Stimulated activated CD8-positive, alpha-beta memory T cell treated with anti-CD3 and anti-CD28 coated beads, Interleukin-4, amount 100 ng/mL, for 48 hours (primary cell): ENCODE results near the gene POLR2E.

Experiments used
- DNase-seq: peaks from one replicate; pipeline ENCODE4 v3.0.0-alpha.2; 2020

Gene POLR2E

DNA sequence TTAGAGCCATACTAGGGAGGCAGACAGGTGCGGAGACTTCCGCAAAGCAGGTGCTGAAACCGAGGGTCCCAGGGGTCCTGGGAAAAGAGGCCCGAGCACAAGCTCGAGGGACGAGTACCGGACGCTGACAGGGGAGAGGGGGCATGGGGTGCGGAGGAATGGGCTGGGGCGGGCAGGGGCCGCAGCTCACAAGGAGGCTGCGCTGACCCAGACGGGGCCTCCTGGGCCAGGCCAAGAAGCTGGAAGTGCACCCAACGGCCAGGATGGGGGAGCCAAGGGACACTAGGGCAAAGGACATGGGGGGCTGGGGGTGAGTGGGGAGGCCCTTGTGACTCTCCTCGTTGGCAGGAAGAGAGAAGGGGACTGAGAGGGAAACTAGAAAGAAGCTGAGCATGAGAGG is 1.8 kb downstream of the POLR2E start:
- DNase-seq: no peak

DNA sequence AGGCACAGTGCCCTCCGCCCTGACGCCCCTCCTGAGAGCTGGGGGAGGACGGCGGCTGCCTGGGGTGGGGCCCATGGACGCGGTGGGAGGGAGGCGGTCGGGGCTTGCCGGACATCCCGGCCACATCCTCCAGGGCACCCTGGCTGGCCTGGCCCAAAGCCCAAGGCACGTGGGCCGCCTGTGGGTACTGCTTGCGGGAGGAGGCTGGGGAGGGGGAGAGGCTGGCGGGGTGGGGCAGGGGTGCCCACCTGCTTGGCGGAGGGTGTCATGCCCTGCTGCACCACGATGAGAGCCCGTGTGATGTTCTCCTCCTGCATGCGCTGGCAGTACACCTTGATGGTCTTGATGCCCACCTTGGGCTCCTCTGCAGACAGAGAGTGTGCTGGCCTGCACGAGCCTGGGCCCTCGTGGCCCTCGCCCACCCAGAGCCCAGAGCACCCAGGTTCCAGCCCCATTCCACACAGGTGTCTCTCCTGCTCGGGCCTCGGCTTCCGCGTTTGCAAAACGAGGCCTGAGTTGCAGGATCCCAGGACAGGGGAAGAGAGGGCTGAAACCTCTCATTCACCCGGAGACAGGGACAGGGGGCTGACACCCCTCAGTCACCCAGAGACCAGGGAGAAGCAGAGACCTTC is 3.5 kb downstream of the POLR2E start:
- no peak for DNase-seq

DNA sequence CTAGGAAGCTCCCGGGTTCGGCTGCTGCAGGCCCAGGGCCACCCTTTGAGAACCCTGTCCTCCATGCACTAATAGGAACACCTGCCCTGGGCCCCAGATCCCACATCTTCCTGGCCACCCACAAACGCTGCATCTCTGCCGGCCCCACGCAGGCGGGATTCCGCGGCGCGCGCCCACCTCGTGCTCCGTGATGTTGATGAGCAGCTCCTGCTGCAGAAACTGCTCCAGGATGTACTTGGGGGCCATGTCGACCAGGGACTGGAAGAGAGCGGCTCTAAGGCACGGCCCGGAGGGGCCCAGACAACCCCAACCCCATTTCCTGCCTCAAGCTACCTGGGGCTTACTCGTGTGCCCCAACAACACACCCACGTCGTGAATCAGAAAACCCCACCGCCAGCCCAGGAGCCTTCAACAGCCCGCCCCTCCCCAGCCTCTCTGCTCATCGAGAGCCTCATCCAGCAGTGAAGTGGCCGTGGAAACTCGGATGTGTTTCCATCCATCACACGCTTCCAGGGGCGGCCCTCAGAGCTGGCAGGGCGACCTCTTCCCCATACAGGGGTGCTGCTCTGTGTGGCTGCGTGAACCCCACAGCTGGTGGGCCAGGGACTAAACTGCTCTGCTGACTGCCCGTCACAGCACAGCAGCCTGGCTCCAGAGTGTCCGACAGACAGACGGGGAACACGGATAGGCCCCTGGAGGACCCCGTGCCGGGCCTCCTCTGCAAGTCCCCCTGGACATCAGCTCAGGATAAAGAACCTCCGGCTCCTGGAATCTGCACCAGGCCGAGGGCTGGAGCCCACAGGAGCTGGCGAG is 4.2 kb downstream of the POLR2E start:
- DNase-seq: peak; percentile 77

DNA sequence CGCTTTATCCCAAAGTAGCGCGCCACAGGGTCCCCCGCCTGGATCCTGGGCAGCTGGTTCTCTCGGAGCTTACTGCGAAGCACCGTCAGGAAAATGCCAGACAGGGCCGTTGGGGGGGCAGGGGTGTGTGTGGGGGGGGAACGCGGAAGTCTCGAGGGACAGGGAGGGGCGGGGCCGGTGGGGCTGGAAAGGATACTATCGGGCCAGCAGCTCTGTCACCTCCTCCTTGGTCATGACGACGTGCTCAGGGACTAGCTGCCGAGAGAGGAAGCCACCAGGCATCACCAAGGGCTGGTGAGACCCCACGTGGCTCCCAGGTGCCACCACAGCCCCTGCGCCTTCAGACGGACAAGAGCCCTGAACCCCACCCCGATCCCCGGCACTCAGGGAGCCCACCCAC is 5.3 kb downstream of the POLR2E start:
- peak; percentile 66 for DNase-seq

DNA sequence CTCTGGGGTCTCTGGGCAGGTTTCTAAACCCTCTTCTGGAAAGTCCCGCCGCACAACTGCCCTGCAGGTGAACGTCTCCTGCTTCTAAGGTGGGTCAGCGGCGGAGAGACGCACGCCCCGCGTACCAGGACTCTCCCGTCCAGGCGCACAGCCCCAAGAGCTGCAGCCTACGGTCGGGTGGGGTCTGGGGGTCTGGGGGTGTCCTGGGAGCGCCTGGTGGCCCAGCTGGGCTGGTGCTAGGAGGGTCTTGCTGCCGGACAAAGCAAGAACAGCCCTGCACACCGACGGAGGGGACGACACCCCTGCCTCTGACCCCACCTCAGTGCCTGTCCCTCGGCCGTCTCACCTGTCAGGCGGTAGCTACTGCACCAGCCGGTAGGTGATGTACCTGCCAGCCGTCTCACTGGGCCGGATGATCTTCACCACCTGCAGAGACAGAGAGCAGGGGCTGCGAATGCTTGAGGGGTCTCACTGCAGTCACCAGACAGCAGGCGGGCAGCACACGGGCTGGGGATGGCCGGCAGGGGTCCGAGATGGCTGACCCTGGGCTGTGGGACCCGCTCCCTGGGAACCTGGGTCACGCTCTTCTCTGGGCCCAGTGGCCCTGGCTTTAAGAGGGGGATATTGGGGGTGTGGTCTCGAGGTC is 5.9 kb downstream of the POLR2E start:
- DNase-seq: no peak

DNA sequence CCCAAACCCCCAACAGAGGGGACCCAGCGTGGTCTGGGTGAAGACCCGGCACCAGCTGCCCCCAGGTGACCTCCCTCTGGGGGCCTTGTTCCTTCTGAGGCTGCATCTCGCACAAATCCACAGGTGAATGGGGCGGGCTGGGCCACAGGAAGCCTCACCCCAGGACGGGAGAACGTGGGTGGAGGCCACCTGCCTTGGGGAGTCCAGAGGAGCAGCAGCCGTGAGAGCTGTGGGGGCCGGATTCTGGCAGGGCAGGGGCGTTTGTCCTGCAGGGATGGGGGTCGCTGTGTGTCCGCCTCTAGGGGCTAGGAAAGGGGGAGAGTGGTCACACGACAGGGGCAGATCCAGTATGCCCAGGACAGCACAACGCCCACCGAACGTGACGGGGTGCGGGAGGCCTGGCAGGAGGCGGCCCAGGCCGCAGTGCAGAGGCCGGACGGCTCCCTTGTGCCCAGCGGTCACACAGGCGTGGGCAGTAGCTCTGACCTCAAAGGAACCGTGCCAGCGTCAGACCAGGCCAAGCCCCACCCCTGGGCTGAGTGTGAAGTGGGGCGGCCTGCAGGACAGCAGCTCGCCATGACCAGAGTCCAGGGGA is 6.7 kb downstream of the POLR2E start:
- DNase-seq: no peak

DNA sequence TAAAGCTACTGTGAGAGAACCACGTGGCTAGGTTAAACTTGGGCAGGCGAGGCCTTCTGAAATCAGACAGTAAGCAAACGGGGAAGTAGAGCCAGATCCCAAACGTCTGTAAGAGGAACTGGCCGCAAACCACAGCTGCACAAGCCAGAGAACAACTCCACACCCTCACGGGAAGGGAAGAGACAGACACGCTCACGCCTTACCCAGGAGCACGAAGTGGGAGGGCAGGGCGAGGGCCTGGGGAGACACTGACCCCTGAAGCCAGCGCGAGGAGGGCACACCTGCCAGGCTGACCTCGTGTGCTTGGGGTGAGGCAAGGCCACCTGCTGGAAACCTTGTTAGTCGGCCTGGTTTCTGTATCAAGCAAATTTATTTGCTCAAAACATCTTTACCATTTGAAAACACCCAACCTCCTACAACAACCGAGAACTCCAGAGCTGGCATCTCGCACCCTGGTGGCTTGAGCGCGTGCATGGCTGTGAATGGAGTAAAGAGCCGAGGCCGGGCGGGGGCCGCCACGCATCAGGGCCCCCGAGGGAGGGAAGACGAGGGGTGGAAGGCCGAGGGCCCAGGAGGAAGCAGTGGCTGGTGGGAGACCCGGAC is 7.3 kb downstream of the POLR2E start:
- no peak for DNase-seq

DNA sequence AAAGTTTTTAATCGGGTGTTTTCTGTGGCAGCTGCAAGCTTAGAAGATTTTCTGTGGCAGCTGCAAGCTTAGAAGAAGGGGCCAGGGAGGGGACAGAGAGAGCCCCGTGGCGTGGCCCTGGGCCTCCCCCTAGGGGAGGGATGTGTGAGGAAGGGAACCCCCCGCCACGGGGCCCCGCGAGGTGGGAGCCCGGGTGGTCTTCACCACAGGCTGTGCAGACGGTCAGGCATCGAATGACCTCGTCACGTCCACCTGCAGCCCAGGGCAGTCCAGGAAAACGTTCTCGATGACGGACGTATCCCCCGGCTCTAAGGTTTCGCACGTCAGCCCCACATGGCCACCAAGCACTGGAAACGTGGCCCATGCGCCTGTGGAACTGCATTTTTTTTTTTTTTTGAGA is 8.6 kb downstream of the POLR2E start:
- no peak for DNase-seq

DNA sequence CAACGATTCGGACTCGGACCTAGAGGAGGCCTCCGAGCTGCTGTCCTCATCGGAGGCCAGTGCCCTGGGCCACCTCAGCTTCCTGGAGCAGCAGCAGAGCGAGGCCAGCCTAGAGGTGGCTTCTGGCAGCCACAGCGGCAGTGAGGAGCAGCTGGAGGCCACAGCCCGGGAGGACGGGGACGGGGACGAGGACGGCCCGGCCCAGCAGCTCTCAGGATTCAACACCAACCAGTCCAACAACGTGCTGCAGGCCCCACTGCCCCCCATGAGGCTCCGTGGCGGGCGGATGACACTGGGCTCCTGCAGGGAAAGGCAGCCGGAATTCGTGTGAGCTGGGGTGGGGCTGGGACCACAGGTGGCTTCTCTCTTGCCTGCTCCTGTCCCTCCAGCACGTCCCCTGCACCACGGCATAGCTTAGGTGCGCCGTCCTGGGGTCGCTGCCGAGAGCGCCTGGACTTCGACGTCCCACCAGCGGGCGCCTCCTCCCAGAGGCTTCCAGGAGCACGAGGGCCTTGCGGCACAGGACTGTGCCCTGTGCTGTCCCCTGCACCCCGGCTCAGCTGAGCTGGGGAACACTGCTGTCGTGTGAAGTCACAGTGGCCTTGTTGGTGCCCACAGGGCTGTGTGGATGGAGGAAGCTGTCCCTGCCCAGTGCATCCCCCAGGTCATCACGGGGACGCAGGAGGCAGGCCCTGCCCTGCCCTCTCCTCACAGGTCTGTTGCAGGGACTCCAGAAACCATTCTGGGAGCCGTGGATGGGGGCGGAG is 9.3 kb downstream of the POLR2E start:
- no peak for DNase-seq

DNA sequence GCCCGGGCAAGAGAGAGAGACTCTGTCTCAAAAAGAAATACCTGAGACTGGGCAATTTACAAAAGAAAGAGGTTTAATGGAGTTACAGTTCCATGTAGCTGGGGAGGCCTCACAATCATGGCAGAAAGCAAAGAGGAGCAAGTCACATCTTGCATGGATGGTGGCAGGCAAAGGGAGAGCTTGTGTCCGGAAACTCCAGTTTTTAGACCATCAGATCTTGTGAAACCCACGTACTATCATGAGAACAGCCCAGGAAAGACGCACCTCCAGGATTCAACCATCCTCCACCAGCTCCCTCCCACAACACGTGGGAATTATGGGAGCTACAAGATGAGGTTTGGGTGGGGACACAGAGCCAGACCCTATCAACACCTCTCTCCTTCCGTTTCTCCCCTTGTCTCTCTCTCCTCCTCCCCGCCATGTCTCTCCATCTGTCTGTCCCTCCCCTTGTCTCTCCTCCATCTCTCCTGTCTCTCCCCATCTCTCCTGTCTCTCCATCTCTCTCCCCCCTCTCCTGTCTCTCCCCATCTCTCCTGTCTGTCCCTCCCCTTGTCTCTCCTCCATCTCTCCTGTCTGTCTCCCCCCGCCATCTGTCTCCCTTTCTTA is 10.0 kb downstream of the POLR2E start:
- DNase-seq: no peak

DNA sequence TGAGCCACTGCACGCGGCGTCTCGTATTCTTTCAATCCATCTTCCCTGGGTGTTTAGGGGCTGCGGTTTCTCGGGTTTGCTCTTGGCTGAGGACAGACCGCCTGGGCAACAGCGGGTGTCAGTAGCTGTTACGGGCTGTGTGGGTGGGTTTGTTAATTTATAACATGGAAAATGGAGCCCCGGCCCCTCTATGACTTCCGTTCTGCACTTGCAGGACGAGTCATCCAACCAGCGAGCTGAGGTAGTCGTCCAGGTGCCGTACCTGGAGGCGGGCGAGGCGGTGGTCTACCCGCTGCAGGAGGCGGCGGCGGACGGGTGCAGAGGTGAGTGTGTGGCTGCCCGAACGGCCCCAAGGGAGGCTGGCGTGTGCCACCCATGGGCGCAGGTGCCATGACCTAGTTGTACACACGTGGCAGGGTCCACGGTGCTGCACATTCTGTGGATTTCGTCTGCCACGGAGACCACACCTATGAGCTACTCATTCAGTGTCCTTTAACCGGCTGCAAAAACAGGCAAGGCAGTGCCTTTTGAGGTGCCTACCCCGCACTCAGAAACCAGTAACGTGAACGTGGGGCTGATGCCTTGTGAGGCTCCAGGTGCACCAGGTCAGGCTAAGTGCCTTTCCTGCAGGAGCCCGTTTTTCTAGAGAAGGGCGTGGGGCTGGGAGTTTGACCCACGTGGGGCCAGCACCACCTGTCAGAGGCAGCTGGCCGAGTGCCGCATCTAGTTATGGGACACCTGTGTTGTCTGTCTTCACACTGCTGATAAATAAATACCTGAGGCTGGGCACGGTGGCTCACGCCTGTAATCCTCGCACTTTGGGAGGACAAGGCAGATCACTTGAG is 10.9 kb downstream of the POLR2E start:
- DNase-seq: no peak

DNA sequence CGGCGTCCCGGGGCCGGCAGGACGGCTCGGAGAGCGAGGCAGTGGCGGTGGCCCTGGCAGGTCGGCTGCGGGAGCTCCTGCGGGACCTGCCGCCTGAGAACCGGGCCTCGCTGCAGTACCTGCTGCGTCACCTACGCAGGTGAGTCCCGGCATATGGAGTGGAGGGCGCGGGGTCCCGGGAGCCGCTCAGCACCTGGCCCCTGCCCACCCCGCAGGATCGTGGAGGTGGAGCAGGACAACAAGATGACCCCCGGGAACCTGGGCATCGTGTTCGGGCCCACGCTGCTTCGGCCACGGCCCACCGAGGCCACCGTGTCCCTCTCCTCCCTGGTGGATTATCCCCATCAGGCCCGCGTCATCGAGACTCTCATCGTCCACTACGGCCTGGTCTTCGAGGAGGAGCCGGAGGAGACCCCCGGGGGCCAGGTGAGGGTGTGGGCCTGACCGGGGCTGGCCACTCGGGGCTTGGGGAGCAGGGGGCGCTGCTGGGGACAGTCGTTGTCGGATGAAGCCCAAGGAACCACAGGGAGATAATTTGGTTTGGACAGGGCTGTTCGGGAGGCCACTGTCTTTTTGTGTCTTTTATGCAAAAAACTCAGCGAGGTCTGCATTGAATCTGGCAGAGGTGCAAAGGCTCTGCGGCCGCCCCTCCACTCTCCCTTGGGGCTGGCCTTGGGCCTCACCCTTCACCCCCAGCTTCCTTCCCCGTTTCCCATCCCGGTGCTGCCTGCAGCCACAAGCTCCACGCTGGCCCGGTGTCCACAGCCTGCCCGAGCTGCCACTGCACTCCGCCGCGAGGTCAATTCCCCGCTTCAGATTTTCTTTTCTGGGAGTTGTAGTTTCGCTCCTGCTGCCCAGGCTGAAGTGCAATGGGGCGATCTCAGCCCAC is 12.0 kb downstream of the POLR2E start:
- no peak for DNase-seq

DNA sequence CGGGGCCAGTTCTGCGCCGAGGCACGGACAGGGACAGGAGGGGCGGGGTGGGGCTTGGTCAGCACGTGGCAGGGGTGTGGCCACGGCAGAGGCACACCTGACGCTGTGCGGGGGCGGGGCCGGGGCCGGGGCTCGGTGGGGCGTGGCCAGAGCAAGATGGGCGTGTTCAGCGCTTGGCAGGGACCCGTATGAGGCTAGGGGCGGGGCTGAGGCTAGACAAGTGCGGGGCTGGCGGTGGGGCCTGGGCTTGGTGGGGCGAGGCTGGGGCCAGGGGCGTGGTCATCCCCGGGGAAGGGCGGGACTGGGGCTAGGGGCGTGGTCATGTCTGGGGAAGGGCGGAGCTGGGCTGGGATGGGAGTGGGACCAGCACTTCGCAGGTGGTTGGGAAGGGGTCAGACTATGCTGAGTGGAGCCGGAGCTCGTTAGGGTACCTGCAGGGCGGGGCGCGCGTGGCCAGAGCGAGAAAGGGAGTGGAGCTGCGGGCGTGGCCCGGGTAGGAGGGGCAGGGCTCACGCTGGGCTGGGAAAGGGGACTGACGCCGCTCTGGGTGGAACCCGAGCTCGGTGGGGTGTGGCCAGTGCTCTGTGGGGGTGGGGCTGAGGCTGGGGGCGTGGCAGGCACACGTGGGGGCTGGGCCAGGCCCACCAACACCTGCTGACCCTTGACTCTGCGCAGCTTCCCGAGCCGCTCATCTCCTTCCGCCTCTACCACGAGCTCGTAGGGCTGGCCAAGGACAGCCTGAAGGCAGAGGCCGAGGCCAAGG is 12.8 kb downstream of the POLR2E start:
- peak; percentile 91 for DNase-seq

DNA sequence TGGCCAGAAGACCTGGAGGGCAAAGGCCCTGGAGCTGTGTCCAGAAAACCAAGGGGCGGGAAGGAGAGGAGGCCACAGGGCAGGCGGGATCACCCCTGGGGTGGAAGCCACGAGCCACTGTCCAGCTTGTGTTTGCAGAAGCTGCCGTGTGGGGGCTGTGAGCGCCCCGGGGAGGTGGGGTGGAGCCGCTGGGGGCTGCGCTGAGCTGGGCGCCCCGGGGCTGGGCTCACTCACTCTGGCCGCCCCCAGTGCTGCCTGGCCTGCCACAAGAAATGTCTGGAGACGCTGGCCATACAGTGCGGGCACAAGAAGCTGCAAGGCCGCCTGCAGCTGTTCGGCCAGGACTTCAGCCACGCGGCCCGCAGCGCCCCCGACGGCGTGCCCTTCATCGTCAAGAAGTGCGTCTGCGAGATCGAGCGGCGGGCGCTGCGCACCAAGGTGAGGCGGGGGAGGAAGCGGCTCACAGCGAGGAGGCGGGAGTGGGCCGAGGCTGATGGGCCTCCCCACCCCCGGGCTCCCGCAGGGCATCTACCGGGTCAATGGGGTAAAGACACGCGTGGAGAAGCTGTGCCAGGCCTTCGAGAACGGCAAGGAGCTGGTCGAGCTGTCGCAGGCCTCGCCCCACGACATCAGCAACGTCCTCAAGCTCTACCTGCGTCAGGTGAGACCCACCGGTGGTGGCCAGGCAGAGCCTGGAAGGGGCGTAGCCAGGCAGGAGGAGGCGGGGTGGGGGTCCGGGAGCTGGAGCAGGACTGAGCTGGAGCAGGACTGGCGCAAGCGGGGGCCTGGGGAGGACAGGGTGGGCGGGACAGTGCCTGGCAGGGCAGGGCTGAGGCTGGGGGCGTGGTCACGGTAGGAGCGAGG is 13.6 kb downstream of the POLR2E start:
- no peak for DNase-seq

DNA sequence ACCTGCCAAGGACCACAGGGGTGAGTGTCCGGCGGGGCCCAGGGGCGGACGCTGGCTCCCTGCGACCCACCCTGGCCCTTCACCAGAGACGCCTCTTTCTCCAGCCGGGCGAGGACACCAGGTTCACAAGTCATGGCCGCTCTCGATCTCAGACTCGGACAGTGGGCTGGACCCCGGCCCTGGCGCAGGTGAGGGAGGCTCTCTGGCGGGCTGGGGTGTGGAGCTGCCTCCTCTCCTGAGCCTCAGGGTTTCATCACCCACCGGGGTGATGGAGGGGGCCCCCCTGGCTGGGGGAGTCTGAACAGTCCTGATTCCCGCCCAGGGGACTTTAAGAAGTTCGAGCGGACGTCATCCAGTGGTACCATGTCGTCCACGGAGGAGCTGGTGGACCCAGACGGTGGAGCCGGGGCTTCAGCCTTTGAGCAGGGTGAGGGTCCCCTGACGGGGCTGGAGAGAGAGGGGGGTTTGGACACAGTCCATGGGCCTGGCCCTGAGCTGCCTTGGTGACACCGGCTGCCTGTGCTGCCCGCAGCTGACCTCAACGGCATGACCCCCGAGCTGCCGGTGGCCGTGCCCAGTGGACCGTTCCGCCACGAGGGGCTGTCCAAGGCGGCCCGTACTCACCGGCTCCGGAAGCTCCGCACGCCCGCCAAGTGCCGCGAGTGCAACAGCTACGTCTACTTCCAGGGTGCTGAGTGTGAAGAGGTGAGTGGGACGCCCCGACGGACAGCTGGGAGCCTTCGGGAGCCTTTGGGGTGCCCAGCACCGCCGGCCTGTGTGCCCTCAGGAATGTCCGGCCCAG is 14.6 kb downstream of the POLR2E start:
- no peak for DNase-seq

DNA sequence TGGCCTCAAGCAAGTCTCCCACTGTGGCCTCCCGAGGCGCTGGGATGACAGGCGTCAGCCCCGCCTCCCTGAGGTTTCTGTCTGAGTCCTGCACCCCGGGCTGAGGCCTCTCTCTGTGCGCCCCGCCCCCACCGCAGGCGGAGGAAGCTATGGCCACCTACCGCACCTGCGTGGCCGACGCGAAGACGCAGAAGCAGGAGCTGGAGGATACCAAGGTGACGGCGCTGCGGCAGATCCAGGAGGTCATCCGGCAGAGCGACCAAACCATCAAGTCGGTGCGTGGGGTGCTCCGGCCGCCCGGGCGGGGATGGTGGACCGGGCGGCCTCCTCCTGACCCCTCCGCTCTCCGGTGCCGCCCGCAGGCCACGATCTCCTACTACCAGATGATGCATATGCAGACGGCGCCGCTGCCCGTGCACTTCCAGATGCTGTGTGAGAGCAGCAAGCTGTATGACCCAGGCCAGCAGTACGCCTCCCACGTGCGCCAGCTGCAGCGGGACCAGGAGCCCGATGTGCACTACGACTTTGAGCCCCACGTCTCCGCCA is 15.5 kb downstream of the POLR2E start:
- DNase-seq: peak; percentile 84

DNA sequence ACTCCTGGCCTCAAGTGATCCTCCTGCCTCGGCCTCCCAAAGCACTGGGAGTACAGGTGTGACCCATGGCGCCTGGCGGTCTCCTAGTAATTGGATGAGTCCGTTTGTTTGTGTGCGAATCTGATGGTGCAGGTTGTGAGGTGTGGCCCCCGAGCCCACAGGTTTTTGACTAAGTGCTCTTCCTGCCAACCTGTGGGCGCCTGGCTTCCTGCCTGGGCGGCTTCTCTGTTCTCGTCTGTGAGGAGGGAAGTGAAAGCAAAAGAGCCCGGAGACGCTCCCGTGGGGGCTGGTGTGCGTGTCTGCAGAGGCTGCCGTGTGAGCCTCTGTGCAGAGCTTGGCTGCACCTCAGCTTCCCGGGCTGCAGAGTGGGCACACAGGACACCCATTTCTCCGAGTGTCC is 18.2 kb downstream of the POLR2E start:
- peak; percentile 89 for DNase-seq
